ENCODE results near the gene PPP1R36.

The PPP1R36 gene

DNA sequence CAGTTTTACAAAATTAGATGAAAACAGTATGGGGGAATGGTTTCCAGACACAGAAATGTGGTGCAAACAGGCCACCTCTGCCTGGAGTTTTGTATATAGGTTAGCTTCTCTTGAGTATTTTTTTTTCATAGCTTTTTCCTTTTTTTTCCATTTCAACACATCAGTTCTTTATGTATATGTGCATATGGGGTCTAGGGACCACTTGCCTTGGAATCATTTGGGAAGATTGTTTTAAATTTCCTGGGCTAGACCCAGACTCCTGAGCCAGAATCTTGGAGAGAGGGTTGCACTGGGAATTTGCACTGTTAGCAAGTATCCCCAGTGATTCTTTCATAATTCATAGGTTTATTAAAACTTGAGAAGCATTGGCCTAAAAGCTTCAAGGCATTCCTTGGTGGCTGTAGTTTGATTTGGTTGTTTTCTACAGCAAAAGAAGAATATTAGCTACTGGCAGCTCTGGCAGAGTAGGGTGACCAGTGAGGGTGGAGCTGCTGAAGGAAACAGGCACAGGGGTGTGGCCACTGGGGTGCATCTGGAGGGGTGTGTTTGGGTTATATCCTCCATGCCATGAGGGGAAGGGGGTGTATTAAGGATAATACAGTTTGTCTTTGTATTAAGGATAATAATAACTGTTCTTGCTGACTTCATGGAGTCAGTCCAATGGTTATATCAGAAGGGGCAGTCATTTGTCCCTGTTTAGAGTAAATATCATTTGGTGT, 22.8 kb downstream of the PPP1R36 start:
- no peak overlapping the region for H3K4me3 ChIP-seq (ENCODE audit: low read depth, low read length)
- TF ChIP-seq, protein P1, sequence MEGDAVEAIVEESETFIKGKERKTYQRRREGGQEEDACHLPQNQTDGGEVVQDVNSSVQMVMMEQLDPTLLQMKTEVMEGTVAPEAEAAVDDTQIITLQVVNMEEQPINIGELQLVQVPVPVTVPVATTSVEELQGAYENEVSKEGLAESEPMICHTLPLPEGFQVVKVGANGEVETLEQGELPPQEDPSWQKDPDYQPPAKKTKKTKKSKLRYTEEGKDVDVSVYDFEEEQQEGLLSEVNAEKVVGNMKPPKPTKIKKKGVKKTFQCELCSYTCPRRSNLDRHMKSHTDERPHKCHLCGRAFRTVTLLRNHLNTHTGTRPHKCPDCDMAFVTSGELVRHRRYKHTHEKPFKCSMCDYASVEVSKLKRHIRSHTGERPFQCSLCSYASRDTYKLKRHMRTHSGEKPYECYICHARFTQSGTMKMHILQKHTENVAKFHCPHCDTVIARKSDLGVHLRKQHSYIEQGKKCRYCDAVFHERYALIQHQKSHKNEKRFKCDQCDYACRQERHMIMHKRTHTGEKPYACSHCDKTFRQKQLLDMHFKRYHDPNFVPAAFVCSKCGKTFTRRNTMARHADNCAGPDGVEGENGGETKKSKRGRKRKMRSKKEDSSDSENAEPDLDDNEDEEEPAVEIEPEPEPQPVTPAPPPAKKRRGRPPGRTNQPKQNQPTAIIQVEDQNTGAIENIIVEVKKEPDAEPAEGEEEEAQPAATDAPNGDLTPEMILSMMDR (IDR thresholded peaks at IDR 0.05; ENCODE audit: low read depth, low read length): no peak

GRCh38 chr14:64573109-64573508, 23.3 kb downstream of the PPP1R36 start:
- no peak overlapping the region for H3K4me3 ChIP-seq (ENCODE audit: low read depth, low read length)
- TF ChIP-seq, protein P1 (IDR thresholded peaks at IDR 0.05; ENCODE audit: low read depth, low read length): no peak

- TF ChIP-seq, protein P1 (IDR thresholded peaks at IDR 0.05; ENCODE audit: low read depth, low read length): no peak
Measured at GRCh38 chr14:64574371-64575107, 24.8 kb downstream of the PPP1R36 start.

DNA sequence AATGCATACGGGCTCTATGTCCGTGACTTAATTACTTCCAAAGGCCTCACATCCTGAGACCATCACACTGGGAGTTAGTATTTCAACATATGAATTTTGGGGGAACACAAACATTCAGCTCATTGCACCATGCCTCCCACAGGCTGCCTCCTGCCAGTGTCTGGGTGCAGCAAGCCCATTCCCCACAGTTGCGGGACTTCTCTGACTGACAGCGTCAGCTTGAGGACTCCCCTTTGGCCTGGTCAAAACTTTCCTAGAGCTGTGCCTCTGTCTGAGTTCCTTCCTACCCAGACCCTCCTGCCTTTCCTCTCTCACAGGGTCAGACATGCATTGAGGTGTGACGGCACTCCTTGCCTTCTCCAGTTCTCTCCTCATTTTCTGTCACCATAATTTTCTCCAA, 27.4 kb downstream of the PPP1R36 start:
- TF ChIP-seq, protein P1 (IDR thresholded peaks at IDR 0.05; ENCODE audit: low read depth, low read length): no peak

More at GRCh38 chr14:64574371-64575107, 24.8 kb downstream of the PPP1R36 start:
- no peak overlapping the region for H3K4me3 ChIP-seq (ENCODE audit: low read depth, low read length)

DNA sequence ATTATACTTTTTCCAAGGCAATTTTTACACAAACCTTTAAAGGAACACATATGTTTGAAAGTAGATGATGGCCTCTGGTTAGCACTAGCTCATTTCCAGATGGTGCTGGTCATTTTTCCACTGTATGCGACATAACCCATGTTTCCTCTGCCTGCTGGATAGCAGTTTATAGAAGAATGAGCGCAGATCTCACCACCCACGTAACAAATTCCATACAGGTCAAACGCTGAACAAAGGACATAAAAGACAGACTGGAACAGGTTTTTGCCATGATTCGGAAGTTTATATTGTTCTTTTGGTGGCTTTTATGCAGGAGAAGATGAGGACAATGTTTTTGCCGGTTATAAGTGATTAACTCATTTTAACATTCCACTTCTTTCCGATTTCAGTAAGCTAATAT, 30.7 kb downstream of the PPP1R36 start:
- H3K4me3 ChIP-seq (ENCODE audit: low read depth, low read length): no peak overlapping the region
- TF ChIP-seq, protein P1 (IDR thresholded peaks at IDR 0.05; ENCODE audit: low read depth, low read length): no peak

More for the DNA sequence above, 27.4 kb downstream of the PPP1R36 start:
- no peak overlapping the region for H3K4me3 ChIP-seq (ENCODE audit: low read depth, low read length)

- TF ChIP-seq, protein P1 (IDR thresholded peaks at IDR 0.05; ENCODE audit: low read depth, low read length): no peak
- no peak overlapping the region for H3K4me3 ChIP-seq (ENCODE audit: low read depth, low read length)
Measured at GRCh38 chr14:64581363-64581762, 31.6 kb downstream of the PPP1R36 start.

- TF ChIP-seq, protein P1 (IDR thresholded peaks at IDR 0.05; ENCODE audit: low read depth, low read length): no peak
- H3K4me3 ChIP-seq (ENCODE audit: low read depth, low read length): no peak overlapping the region
Measured at GRCh38 chr14:64581817-64582216, 32.1 kb downstream of the PPP1R36 start.
